Endometrium (tissue), 2 donors: Measurements from ENCODE around the gene ZDHHC24.
"Not testable (repeated sequence)": the region's sequence is repeated elsewhere in the genome, so short reads cannot be mapped to it uniquely, and the experiment has no call there.

ENCODE experiments used
- FAIRE-seq: peaks from 2 replicates; lab custom pipeline; 2012; peaks lifted over from hg19 to GRCh38; lab: Jason Lieb, UNC
- donor health status: control.
- donor health status: control.

Gene ZDHHC24

GRCh38 chr11:66545701-66546367 is at the start of gene ZDHHC24:
Gene ZDHHC24 (minus strand): TSS chr11:66546048. CDS start chr11:66546003, 45 bp downstream.
- FAIRE-seq, result peak; percentile 89

- no peak for FAIRE-seq
Observed at GRCh38 chr11:66595245-66595904, 49.5 kb upstream of the ZDHHC24 start.

- no peak for FAIRE-seq
Observed at GRCh38 chr11:66593650-66594049, 47.8 kb upstream of the ZDHHC24 start.

GRCh38 chr11:66593303-66593635 is 47.4 kb upstream of the ZDHHC24 start:
- no peak for FAIRE-seq

GRCh38 chr11:66592457-66593302 is 46.8 kb upstream of the ZDHHC24 start, which contains the start of the genes CCDC87 and CCS:
Gene CCDC87 (minus strand): TSS chr11:66593063. CDS start chr11:66593015, 48 bp downstream.
Gene CCS (plus strand): TSS chr11:66593185. CDS start chr11:66593262, 77 bp downstream.
- no peak for FAIRE-seq

- no peak for FAIRE-seq
Observed at GRCh38 chr11:66591175-66591574, 45.3 kb upstream of the ZDHHC24 start.

- FAIRE-seq, result no peak
Observed at GRCh38 chr11:66589996-66590675, 44.3 kb upstream of the ZDHHC24 start.

- not testable (repeated sequence) for FAIRE-seq
Observed at GRCh38 chr11:66589315-66589714, 43.5 kb upstream of the ZDHHC24 start.

- no peak for FAIRE-seq
Observed at GRCh38 chr11:66586136-66586535, 40.3 kb upstream of the ZDHHC24 start.

- not testable (repeated sequence) for FAIRE-seq
Observed at GRCh38 chr11:66585447-66585846, 39.6 kb upstream of the ZDHHC24 start.

GRCh38 chr11:66582565-66583147 is 36.8 kb upstream of the ZDHHC24 start:
- not testable (repeated sequence) for FAIRE-seq

- no peak for FAIRE-seq
Observed at GRCh38 chr11:66581261-66581660, 35.4 kb upstream of the ZDHHC24 start.

GRCh38 chr11:66580803-66581202 is 35.0 kb upstream of the ZDHHC24 start:
- FAIRE-seq, result no peak

- no peak for FAIRE-seq
Observed at GRCh38 chr11:66579017-66579606, 33.3 kb upstream of the ZDHHC24 start.

- no peak for FAIRE-seq
Observed at GRCh38 chr11:66570850-66571180, 25.0 kb upstream of the ZDHHC24 start.

- FAIRE-seq, result no peak
Observed at GRCh38 chr11:66570079-66570849, 24.4 kb upstream of the ZDHHC24 start.

- FAIRE-seq, result no peak
Observed at GRCh38 chr11:66569076-66569475, 23.2 kb upstream of the ZDHHC24 start.

GRCh38 chr11:66568124-66568916 is 22.5 kb upstream of the ZDHHC24 start, which contains the start of gene CTSF:
Gene CTSF (minus strand): TSS chr11:66568606. CDS start chr11:66568486, 120 bp downstream.
- FAIRE-seq, result no peak

GRCh38 chr11:66567787-66568123 is 21.9 kb upstream of the ZDHHC24 start:
- FAIRE-seq, result no peak

GRCh38 chr11:66566221-66566620 is 20.4 kb upstream of the ZDHHC24 start:
- FAIRE-seq, result no peak
